Transverse colon (tissue), 4 donors: ENCODE results near the gene CACNA1S. TPM values are rescaled to one million over a fixed set of nuclear protein-coding genes. Genes with fewer than 3 reads are reported as not detected.

ENCODE experiments used
- DNase-seq: peaks from one replicate; pipeline ENCODE4 v3.0.0-alpha.2; 2019
- H3K27ac ChIP-seq, 4 donors: fragments of 200-600 bp; sonication (generic); 2 replicates each; pipeline ENCODE4 v1.5.1; 2016 to 2018; ENCODE audit warnings: inconsistent platforms in 4 of 4
- H3K27me3 ChIP-seq: fragments of 200-600 bp; sonication (generic); 2 replicates; pipeline ENCODE4 v1.5.1; 2017; ENCODE audit warnings: inconsistent platforms
- H3K36me3 ChIP-seq, 4 donors: fragments of 200-600 bp; sonication (generic); 2 replicates each; pipeline ENCODE4 v1.5.1; 2017 to 2019; ENCODE audit warnings: inconsistent platforms in 4 of 4
- H3K4me1 ChIP-seq, 4 donors: fragments of 200-600 bp; sonication (generic); 2 replicates each; pipeline ENCODE4 v1.5.1; 2017 to 2020; ENCODE audit warnings: inconsistent platforms in 4 of 4
- H3K4me3 ChIP-seq, 4 donors: fragments of 200-600 bp; sonication (generic); 1 replicate in 1 of 4; 2 replicates in 3 of 4; pipeline versions ENCODE4 v1.5.1 to v1.6.1; 2017 to 2019; ENCODE audit warnings: inconsistent platforms in 4 of 4
- H3K9me3 ChIP-seq, 2 donors: fragments of 200-600 bp; sonication (generic); 2 replicates each; pipeline ENCODE4 v1.5.1; 2017 to 2019; ENCODE audit warnings: inconsistent platforms in 2 of 2
- EP300 ChIP-seq: sonication (generic); formaldehyde crosslinking; IDR thresholded peaks from one replicate; pipeline ENCODE4 v1.6.1; 2017; ENCODE audit warnings: antibody characterized with exemption, low read depth
- POLR2A ChIP-seq: fragments of 450-650 bp; IDR thresholded peaks from one replicate; pipeline ENCODE4 v1.6.1; 2016; ENCODE audit warnings: antibody characterized with exemption, mild to moderate bottlenecking, moderate library complexity
- POLR2AphosphoS5 ChIP-seq, 3 donors: sonication (generic); formaldehyde crosslinking; IDR thresholded peaks; one replicate each; pipeline ENCODE4 v1.6.1; 2016; ENCODE audit warnings: antibody characterized with exemption in 3 of 3
- WGBS, 2 donors: methylation state at CpG; one replicate each; pipeline ENCODE4 v1.1.5; 2018; ENCODE audit warnings: low coverage in 1 of 2; 5-methylcytosine and 5-hydroxymethylcytosine counted together
- in situ Hi-C, 4 donors: fragments of 200-750 bp; cut with MboI; loops; one replicate each; pipeline versions ENCODE4 v1.15.0 to v1.15.1; 2017; ENCODE audit warnings: low sequenced_read_pairs in 3 of 4, low pct_ligation_motif_present in 1 of 4, low pct_unique_long_range_greater_than_20kb in 1 of 4
- intact Hi-C: fragments of 100-400 bp; cut with DNase I; formaldehyde crosslinking; loops from one replicate; pipeline ENCODE4 v1.15.1; 2023; ENCODE audit warnings: low total_unique reads
- total RNA-seq, 4 donors: library from RNA; depleted of rRNA; stranded (reverse); fragments of >200 nt; gene quantifications; one replicate each; pipeline ENCODE4 v1.1.0, GENCODE V29; 2016
- TF ChIP-seq, protein P1 (sequence below), 5 experiments: fragments of 200-600 bp in 3 of 5; fragments of 450-650 bp in 2 of 5; sonication (generic) in 3 of 5; IDR thresholded peaks; 1 replicate in 2 of 5; 2 replicates in 3 of 5; pipeline ENCODE4 v1.5.1; 2016 to 2017; ENCODE audit warnings: antibody characterized with exemption in 5 of 5, inconsistent platforms in 3 of 5, mild to moderate bottlenecking in 2 of 5, moderate library complexity in 1 of 5

CACNA1S gene
- total RNA-seq, 4 donors from 2014 or later = not detected

DNA sequence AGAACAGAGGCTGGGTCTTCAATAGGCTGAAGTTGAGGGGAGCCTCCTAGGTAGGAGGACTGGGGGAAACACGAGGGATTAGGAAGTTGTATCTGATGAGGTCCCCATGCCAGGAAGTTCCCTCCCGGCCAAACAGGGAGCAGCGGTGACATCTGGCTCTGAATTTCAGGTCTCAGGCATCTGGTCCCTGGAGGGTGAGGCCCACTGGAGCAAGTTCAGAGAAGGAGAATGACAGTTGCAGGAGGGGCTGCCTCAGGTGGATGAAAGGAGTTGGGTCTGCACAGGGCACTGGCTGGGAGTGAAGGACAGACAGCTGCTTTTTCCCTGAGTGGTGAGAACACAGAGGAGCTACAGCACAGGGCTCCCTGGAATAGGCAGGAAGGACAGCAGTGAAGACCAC is 32.9 kb upstream of the CACNA1S start:
- WGBS, 2 donors = 82 to 91% methylated on average over 2 to 3 of the region's 3 CpGs
- in situ Hi-C loops = loop anchor here in 1 of 4 donors (10.0 kb wide), 1 partner anchor 80 kb away; no protein-coding TSS in a partner anchor

DNA sequence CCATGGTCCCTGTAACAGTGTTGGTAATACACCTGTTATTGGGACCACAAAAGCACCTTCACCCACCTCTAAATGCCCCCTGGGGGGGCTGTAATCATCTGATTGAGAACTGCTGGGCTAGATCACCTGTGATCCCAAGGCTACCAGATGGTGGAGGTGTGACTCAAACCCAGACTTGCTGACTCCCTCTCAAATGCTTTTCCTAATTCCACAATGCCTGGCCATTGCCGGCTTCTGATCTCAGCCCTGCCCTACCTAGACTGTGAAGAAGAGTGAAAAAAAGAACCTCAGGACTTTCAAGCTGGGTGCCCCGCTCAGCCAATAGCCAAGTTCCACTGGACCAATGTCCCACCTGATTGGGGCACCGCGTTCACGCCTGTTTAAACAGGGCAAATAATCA is 32.5 kb upstream of the CACNA1S start:
- no peak for DNase-seq
- intact Hi-C loops (no loop called here), in situ Hi-C loops (loop anchor here in 1 of 4 donors (10.0 kb wide), 1 partner anchor 80 kb away; no protein-coding TSS in a partner anchor)
- Histone ChIP-seq H3K9me3 (no peaks in the 10 kb centered on the region), H3K4me3 (no peak overlapping the region), H3K27me3 (no peaks in the 10 kb centered on the region), H3K4me1 (no peaks in the 10 kb centered on the region), H3K36me3 (peaks cover 0 to 12% (median 0%) of the 10 kb centered on the region in 4 donors), H3K27ac (no peak overlapping the region)
- TF ChIP-seq POLR2AphosphoS5 (IDR thresholded peaks at IDR 0.05) (no peak), EP300 (no peak), POLR2A (no peak)
- TF ChIP-seq, protein P1, sequence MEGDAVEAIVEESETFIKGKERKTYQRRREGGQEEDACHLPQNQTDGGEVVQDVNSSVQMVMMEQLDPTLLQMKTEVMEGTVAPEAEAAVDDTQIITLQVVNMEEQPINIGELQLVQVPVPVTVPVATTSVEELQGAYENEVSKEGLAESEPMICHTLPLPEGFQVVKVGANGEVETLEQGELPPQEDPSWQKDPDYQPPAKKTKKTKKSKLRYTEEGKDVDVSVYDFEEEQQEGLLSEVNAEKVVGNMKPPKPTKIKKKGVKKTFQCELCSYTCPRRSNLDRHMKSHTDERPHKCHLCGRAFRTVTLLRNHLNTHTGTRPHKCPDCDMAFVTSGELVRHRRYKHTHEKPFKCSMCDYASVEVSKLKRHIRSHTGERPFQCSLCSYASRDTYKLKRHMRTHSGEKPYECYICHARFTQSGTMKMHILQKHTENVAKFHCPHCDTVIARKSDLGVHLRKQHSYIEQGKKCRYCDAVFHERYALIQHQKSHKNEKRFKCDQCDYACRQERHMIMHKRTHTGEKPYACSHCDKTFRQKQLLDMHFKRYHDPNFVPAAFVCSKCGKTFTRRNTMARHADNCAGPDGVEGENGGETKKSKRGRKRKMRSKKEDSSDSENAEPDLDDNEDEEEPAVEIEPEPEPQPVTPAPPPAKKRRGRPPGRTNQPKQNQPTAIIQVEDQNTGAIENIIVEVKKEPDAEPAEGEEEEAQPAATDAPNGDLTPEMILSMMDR (IDR thresholded peaks at IDR 0.05) = no peak
- WGBS, 2 donors = 77 to 100% methylated on average over 1 to 5 of the region's 5 CpGs

More for the DNA sequence above, 32.9 kb upstream of the CACNA1S start:
- no peak for DNase-seq
- H3K4me3 ChIP-seq = no peak overlapping the region
- H3K27me3 ChIP-seq = no peaks in the 10 kb centered on the region
- intact Hi-C loops = no loop called here
- H3K36me3 ChIP-seq = peaks cover 0 to 12% (median 0%) of the 10 kb centered on the region in 4 donors
- H3K27ac ChIP-seq = no peak overlapping the region
- no peaks in the 10 kb centered on the region for H3K4me1 ChIP-seq
- H3K9me3 ChIP-seq = no peaks in the 10 kb centered on the region
- TF ChIP-seq POLR2AphosphoS5 (IDR thresholded peaks at IDR 0.05) (no peak), EP300 (no peak)

DNA sequence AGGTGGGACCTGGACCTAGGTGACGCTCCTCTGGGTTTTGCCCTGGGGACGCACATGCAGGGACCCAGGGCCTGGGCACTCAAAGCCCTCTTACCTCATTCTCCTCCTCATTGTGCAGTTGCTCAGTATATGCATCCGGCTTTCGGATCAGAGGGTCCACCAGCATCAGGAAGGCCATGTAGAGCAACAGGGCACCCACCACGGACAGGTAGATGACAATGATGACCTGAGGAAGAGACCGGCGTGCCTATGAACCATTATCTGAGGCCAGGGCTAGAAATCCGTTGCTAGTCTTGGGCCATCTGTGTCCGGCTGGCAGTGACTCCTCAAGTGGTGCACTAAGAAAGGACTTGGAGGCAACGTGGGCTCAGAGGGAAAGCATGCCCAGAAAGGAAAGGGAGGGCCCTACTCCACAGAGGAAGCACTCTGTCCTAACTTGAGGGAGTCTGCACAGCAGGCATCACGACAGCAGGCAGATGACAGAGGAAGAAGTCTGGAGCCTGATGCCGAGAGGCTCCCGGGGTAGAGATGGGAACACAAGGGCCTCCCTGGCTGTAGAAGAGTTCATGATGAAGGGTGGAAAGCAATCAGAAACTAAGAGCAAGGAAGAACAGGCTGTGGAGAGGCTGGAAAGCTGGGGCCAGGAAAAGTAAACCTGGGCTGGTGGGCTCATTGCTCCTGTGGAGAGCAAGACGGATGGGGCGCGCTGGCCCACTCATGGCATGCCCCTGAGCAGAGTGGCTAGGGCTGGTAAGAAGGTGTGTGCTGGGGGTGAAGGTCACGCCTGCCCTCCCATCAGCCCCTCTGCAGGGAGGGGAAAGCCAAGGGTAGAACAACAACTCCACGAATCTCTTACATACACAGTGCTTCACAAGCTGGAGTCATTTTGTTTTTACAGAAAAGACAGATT is 31.8 kb upstream of the CACNA1S start:
- TF ChIP-seq POLR2A (no peak), POLR2AphosphoS5 (IDR thresholded peaks at IDR 0.05) (no peak), EP300 (no peak)
- TF ChIP-seq, protein P1 (IDR thresholded peaks at IDR 0.05) = no peak
- in situ Hi-C loops (loop anchor here in 1 of 4 donors (10.0 kb wide), 1 partner anchor 81 kb away; no protein-coding TSS in a partner anchor), intact Hi-C loops (no loop called here)
- Histone ChIP-seq H3K27ac (no peak overlapping the region), H3K4me1 (no peaks in the 10 kb centered on the region), H3K27me3 (no peaks in the 10 kb centered on the region), H3K9me3 (no peaks in the 10 kb centered on the region), H3K4me3 (no peak overlapping the region), H3K36me3 (peaks cover 0 to 12% (median 0%) of the 10 kb centered on the region in 4 donors)
- no peak for DNase-seq
- WGBS, 2 donors = 92 to 97% methylated on average over 6 to 18 of the region's 18 CpGs

DNA sequence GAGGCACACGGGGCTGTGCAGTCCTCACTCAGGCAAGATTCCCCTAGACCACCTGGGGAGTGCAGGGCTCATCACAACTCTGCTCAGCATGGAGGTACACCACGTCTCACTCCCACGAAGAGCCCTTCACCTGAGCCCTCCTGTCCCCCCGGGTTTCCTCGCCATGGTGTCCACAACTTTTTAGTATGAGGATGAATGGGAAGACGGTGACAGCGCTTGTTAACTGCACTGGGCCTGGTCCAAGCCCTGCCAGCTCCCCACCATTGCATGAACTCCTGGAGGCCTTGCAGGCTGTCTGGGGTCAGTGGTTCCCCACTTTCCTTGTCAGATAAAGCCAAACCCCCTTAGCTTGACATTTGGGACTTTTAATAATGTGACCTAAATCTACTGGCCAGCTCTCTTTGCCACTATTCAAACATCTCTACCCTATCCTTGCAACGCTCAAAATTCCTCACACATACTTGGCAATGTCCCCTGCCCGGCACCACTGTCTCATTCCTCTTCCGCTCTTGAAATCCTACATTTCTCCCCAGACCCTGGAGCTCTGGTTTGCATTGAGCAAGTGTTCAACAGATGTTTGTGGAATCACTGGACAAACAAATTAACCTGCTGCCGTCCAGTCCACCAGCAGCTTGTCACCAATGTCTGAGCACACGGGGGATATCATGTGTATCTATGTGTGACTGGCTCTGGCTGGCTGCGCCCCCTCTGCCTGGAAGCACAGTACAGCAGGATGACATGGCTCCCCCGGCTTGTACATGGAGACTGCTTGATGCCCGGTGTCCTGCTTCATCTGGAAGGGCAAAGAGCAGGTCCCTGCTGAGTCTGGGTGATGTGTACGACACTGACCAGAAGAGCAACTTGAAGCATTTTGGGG is 30.9 kb upstream of the CACNA1S start:
- H3K36me3 ChIP-seq = peaks cover 0 to 12% (median 0%) of the 10 kb centered on the region in 4 donors
- H3K4me1 ChIP-seq = peaks cover 0 to 3% (median 2%) of the 10 kb centered on the region in 4 donors

More for the DNA sequence above, 30.9 kb upstream of the CACNA1S start:
- WGBS, 2 donors = 86 to 89% methylated on average over 3 to 13 of the region's 16 CpGs
- TF ChIP-seq, protein P1 (IDR thresholded peaks at IDR 0.05) = no peak
- no peaks in the 10 kb centered on the region for H3K9me3 ChIP-seq
- DNase-seq = no peak
- in situ Hi-C loops = loop anchor here in 1 of 4 donors (10.0 kb wide), 1 partner anchor 82 kb away; no protein-coding TSS in a partner anchor
- H3K27me3 ChIP-seq = no peaks in the 10 kb centered on the region
- intact Hi-C loops = no loop called here
- no peak overlapping the region for H3K4me3 ChIP-seq
- H3K27ac ChIP-seq = no peak overlapping the region
